K562 (cell line): Measurements from ENCODE around the gene UBR4. TPM values are rescaled to one million over a fixed set of nuclear protein-coding genes. Genes with fewer than 3 reads are reported as not detected.

ENCODE experiments used
- ATAC-seq: fragments of 200-7000 bp; cut with Tn5 transposase; 3 replicates; pipeline ENCODE4 v1.9.1; 2020; ENCODE audit warnings: moderate library complexity
- BruUV-seq: library from RNA; stranded (reverse); fragments of 400-500 nt; replicated peaks from 2 replicates; lab custom pipeline; 2021; lab: Mats Ljungman, UMichigan
- CTCF ChIA-PET: fragments of 300-600 bp; formaldehyde crosslinking; extraction: SDS; loops from one replicate; lab custom pipeline; 2021; ENCODE audit warnings: low intra/inter-chr PET ratio; lab: Yijun Ruan, JAX
- POLR2A ChIA-PET: fragments of 300-600, 350-650 bp; sonication (Branson Sonifier 250); formaldehyde crosslinking; extraction: SDS; loops from one replicate; lab custom pipeline; 2021; ENCODE audit warnings: antibody characterized with exemption, inconsistent platforms; lab: Yijun Ruan, JAX
- DNase-seq, 4 experiments: peaks; one replicate each; pipeline versions ENCODE4 v3.0.0 to v3.0.0-alpha.2; 2011 to 2018; ENCODE audit warnings: low spot score in 3 of 4, mixed read lengths in 3 of 4; ENCODE audit errors: extremely low read depth in 1 of 4
- FAIRE-seq: peaks from 2 replicates; lab custom pipeline; 2011; peaks lifted over from hg19 to GRCh38; lab: Jason Lieb, UNC
- H2AFZ ChIP-seq: 2 replicates; pipeline ENCODE4 v1.6.0; 2011; ENCODE audit warnings: low read depth, low read length, control low read depth, inconsistent platforms
- H3K27ac ChIP-seq: fragments of 200-600 bp; 3 replicates; pipeline ENCODE4 v1.8.0; 2011; ENCODE audit warnings: low read depth, mild to moderate bottlenecking, control low read depth, inconsistent platforms, low read length, moderate library complexity, mixed read lengths; ENCODE audit errors: extremely low read depth
- H3K27me3 ChIP-seq, 2 experiments: fragments of 300-600 bp in 1 of 2; 2 replicates in 1 of 2; 3 replicates in 1 of 2; pipeline versions ENCODE4 v1.6.0 to v1.8.0; 2011; ENCODE audit warnings: inconsistent platforms in 2 of 2, low read length in 2 of 2, mild to moderate bottlenecking in 1 of 2, mixed read lengths in 1 of 2, moderate library complexity in 1 of 2; ENCODE audit not compliant: control insufficient read depth in 2 of 2, insufficient read depth in 2 of 2
- H3K36me3 ChIP-seq: fragments of 300-600 bp; 3 replicates; pipeline ENCODE4 v1.8.0; 2011; ENCODE audit warnings: mild to moderate bottlenecking, low read length, inconsistent platforms; ENCODE audit not compliant: control insufficient read depth, insufficient read depth
- H3K4me1 ChIP-seq, 2 experiments: fragments of 200-600 bp in 1 of 2; replicated peaks in 1 of 2; 2 replicates in 1 of 2; 3 replicates in 1 of 2; pipeline versions ENCODE4 v1.5.1 to v1.8.0; 2011; ENCODE audit warnings: inconsistent platforms in 2 of 2, low read length in 2 of 2, mild to moderate bottlenecking in 1 of 2, mixed read lengths in 1 of 2, moderate library complexity in 1 of 2; ENCODE audit not compliant: control insufficient read depth in 2 of 2, insufficient read depth in 2 of 2
- H3K4me2 ChIP-seq: 2 replicates; pipeline ENCODE4 v1.6.1; 2011; ENCODE audit warnings: low read length, control low read depth, inconsistent platforms, mixed read lengths; ENCODE audit not compliant: insufficient read depth
- H3K4me3 ChIP-seq: fragments of 200-600 bp; sonication (generic), shearing (Covaris generic); 2 replicates; pipeline ENCODE4 v1.5.1; 2016; ENCODE audit warnings: control low read depth, inconsistent platforms
- H3K79me2 ChIP-seq: fragments of 200-600 bp; 3 replicates; pipeline ENCODE4 v1.8.0; 2011; ENCODE audit warnings: low read length, inconsistent platforms; ENCODE audit not compliant: control insufficient read depth, insufficient read depth
- H3K9ac ChIP-seq, 2 experiments: 2 replicates each; pipeline versions ENCODE4 v1.6.0 to v1.6.1; 2011; ENCODE audit warnings: low read depth in 2 of 2, low read length in 2 of 2, control low read depth in 1 of 2, inconsistent platforms in 1 of 2, mild to moderate bottlenecking in 1 of 2, mixed read lengths in 1 of 2; ENCODE audit not compliant: insufficient read depth in 1 of 2
- H3K9me1 ChIP-seq: one replicate; pipeline ENCODE4 v1.6.0; 2011; ENCODE audit warnings: inconsistent platforms, mild to moderate bottlenecking, low read length, moderate library complexity; ENCODE audit not compliant: control insufficient read depth, insufficient read depth
- H3K9me3 ChIP-seq: replicated peaks from 2 replicates; pipeline ENCODE4 v1.5.1; 2011; ENCODE audit warnings: low read depth, low read length, inconsistent platforms; ENCODE audit not compliant: control insufficient read depth, insufficient read depth
- H4K20me1 ChIP-seq: replicated peaks from 2 replicates; pipeline ENCODE4 v1.6.1; 2011; ENCODE audit warnings: low read length, inconsistent platforms, mixed read lengths; ENCODE audit not compliant: control insufficient read depth, insufficient read depth
- NFIC ChIP-seq: fragments of 450-650 bp; IDR thresholded peaks from 2 replicates; pipeline ENCODE4 v1.6.1; 2017; ENCODE audit warnings: mild to moderate bottlenecking, inconsistent platforms
- SIN3A ChIP-seq, 2 experiments: fragments of 150-350 bp in 1 of 2; IDR thresholded peaks; 2 replicates each; pipeline ENCODE4 v1.6.1; 2011 to 2016; ENCODE audit warnings: borderline replicate concordance in 2 of 2, low read depth in 2 of 2, low read length in 2 of 2, mild to moderate bottlenecking in 2 of 2, moderate library complexity in 2 of 2; ENCODE audit not compliant: control insufficient read depth in 1 of 2
- WGBS: fragments of 100-300 bp; shearing (Covaris generic); methylation state at CpG from one replicate; pipeline ENCODE4 v1.1.6; 2016; ENCODE audit warnings: low coverage, mixed read lengths; ENCODE audit not compliant: insufficient coverage; ENCODE audit errors: missing lambda C conversion rate; 5-methylcytosine and 5-hydroxymethylcytosine counted together
- in situ Hi-C: fragments of 300-500 bp; cut with MboI; formaldehyde crosslinking; loops from 4 replicates; pipeline ENCODE4 v1.15.0; 2018; ENCODE audit warnings: inconsistent platforms, mixed read lengths
- intact Hi-C: fragments of 100-400 bp; cut with micrococcal nuclease; formaldehyde crosslinking; loops from 2 replicates; pipeline ENCODE4 v1.14.2; 2022
- polyA plus RNA-seq, 8 experiments: library from polyadenylated mRNA; depleted of rRNA in 4 of 8; stranded (reverse) in 5 of 8; unstranded in 3 of 8; fragments of >200 nt; fragmentation: Nextera tagmentation in 2 of 8; fragmentation: Illumina TruSeq in 1 of 8; extraction: Ambion mirVana in 2 of 8; extraction: Trizol in 1 of 8; gene quantifications; 2 replicates each; pipeline versions ENCODE4 v1.2.1 to v1.2.3, GENCODE V29; 2011 to 2014; ENCODE audit warnings: inconsistent platforms in 1 of 8, missing spikeins in 1 of 8
- total RNA-seq, 7 experiments: library from RNA; depleted of rRNA in 6 of 7; stranded (reverse); fragments of >200 nt in 6 of 7; fragmentation: Illumina TruSeq in 2 of 7; extraction: Trizol in 2 of 7; gene quantifications; 2 replicates each; pipeline versions ENCODE4 v1.2.1 to v1.2.3, GENCODE V29; 2011 to 2021; ENCODE audit warnings: low replicate concordance in 1 of 7

UBR4 gene
- total and polyA plus RNA-seq, 9 of the 15 experiments (the other 6 are each of a cell fraction or from before 2014, with no cell fraction given): 55.4 to 277 (median 123) TPM

GRCh38 chr1:19087737-19088594, 122.1 kb downstream of the UBR4 start:
- no peaks in the 10 kb centered on the region for H3K79me2 ChIP-seq
- no peak for DNase-seq
- 87% methylated on average over 9 of the region's 9 CpGs for WGBS
- no peaks in the 10 kb centered on the region; the same call in 1 of the 2 replicates for H4K20me1 ChIP-seq
- no peak overlapping the region for H3K27ac ChIP-seq
- no peaks in the 10 kb centered on the region for H3K9me1 ChIP-seq
- H3K9ac ChIP-seq: no peak overlapping the region
- BruUV-seq: no TSS peak
- in situ Hi-C loops (no loop called here), intact Hi-C loops (no loop called here)
- H3K4me3 ChIP-seq: no peak overlapping the region
- CTCF ChIA-PET: no interaction called here
- peak; percentile 49 for TF ChIP-seq NFIC
- no peak for TF ChIP-seq SIN3A (IDR thresholded peaks at IDR 0.05; ENCODE audit: borderline replicate concordance in 2 of 2, control insufficient read depth in 1 of 2, low read depth in 2 of 2, low read length in 2 of 2)
- peaks cover 97% of the 10 kb centered on the region for H3K36me3 ChIP-seq
- no peaks in the 10 kb centered on the region for H3K27me3 ChIP-seq
- H2AFZ ChIP-seq: no peak overlapping the region
- H3K4me1 ChIP-seq: no peaks in the 10 kb centered on the region
- no peaks in the 10 kb centered on the region for H3K9me3 ChIP-seq
- no peak for ATAC-seq
- H3K4me2 ChIP-seq: no peak overlapping the region
- POLR2A ChIA-PET: interaction anchor here (0.6 to 1.9 kb wide), 8 partner anchors 8 to 123 kb away, joined by 3 to 11 read pairs (median 4); no protein-coding TSS in a partner anchor
- FAIRE-seq: no peak
